ENCODE measurements around the gene FOXC1.

FOXC1 gene

DNA sequence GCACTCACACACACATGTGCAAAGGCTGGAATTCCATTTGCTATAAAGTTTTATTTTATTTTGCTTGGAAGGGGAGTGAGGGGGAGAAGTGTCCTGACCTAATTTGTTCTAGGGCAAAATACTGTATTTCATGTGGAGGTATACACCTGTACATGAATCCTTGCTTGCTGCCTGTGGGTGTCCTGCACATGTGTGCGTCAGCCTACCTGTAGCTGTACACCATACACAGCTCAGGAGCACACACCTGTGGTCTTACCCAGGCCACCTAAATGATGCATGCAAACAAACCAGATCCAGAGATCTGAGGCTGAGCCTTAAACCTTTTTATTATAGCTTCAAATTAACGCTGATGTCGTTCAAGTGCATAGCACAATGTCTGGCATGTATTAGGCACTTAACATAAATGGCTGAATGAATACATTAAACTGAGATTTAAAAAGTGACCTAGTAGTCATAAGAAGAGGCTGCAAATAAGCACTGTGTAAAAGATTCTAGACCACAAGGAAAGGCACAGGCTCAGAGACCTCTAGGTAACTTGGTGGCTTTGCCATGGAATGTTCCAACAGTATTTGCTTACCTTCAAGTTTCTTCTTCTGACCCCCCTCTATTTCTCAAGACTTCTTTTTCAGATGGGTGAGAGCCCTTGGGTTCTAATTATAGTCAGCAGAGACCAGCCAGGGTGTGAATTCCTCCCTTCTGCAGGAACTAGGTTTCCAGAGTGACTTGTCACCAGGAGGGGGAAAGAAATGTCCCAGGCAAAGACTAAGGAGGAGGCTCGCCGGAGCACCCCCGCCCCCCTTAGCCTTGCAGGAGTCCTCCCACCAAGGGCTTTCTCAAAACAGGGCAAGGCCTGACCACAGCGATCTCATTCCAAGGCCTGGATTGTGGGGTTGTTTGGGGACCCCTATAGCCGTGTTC, 13.4 kb downstream of the FOXC1 start:
- no peak for DNase-seq

DNA sequence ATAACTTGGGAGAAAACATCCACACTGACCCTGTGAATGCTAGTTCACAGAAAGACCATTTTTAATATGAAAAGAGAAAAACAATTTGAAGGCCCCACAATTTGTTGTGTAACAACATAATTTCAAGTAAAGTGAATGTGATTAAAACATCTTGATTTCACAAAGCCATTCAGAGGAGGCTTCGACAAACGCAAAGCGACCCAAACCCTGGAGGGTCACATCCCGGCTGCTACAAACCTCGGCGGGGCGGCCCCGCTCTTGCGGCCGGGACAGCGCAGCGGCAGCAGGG, 14.0 kb downstream of the FOXC1 start:
- no peak for DNase-seq

DNA sequence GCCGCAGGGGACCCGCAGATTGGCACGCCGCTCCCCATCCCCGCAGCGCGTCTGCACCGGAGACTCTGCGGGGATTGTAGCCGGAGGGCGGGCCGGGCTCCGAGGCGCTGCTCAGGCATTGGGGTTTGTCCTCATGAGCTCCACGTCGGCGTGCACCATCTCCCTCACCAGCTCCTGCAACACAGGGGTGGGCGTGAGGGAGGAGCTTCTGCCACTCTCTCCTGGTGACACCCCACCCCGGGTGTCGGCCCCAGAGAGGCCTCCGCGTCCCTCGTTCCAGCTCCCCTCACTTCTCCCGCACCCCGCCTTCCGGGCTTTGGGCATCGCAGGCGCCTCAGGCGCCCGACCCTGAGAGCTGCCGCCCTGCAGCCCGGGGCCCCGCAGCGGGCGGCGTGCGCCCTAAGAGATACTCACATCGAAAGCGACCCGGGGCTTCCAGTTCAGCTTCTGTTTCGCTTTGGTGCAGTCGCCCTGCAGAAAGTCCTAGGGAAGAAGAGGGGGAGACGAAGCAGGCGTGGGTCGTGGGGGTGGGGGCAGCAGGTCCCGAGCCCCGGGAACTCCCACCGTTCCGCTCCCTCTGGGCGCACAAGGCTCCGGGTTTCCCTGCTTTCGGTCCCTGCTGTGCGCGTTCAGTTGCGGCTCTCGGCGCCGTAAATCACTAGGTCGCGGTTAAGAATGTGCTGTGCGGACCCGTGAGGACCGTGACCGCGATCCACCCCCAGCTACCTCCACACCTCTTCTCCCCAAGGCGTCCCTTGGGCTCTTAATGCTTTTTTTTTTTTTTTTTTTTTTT, 14.5 kb downstream of the FOXC1 start:
- DNase-seq, result no peak

DNA sequence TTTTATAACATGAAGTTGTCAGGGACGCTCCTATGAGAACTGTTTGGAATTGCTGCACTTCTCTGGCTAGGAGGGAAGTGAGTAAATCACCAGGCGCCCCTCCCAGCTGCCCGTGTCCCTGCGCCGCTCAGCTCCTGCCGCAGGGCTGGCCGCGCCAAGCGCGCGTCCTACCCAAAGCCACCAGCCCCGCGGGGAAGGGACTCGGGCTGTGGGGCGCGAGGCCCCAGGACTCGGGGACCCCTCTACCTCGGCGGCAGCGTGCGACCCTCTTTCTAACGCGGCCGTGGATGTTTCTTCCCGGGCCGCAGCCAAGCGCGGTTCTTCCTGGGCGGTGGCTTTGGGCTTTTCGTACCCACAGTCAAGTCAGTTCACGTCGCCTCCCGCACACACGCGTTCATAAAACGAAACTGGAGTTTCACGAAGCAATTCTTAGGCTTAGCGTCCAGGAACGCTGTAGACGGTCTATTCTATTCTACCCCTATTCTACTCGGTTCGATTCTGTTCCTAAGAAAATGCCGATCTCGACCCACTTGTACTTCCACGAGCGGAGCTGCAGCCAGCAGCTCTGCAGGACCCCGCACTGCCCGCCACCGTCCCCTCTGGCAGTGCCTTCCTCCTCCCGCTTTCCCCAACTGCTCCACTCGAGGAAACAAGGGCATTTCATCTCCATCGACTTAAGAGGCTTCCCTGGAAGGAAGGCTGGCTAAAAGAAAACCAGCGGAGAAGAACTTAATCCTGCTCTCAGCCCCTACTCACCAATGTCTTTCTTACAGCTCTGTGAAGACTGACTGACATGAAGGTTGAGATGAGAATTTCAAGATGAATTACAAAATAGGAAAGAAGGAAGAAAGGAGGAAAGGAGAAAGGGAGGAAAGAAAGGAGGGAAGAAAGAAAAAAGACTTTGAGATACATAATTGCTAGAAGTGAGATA, 15.4 kb downstream of the FOXC1 start:
- DNase-seq, result no peak

DNA sequence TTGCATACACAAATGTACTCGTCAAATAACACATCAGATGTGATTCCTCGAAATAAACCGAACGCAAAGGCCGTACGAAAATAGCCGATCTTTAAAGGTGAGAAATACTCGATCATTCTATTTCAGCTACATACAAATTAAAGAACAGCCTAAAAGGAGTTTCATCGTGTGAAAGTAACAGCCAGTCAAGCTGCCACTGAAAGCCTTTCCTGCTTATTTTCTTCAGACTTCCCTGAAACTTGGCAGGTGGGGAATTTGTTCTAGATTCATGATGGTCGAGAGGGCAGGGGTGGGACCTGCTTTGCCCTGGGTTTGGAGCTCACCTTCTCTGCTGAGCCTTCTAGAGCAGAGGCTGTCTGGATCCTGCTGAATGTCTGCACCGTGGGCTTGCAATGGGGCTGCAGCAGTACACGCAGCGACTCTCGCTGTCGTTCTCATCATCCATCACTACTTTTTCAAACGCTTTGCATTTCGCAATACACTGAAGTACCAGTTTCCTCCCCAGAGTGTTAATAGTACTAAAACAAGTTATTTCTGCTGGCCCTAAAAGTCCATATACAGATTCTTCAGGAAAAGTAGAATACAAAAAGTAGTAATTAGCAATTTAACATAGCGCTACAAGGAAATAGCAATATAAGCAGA, 16.2 kb downstream of the FOXC1 start:
- DNase-seq, result no peak

DNA sequence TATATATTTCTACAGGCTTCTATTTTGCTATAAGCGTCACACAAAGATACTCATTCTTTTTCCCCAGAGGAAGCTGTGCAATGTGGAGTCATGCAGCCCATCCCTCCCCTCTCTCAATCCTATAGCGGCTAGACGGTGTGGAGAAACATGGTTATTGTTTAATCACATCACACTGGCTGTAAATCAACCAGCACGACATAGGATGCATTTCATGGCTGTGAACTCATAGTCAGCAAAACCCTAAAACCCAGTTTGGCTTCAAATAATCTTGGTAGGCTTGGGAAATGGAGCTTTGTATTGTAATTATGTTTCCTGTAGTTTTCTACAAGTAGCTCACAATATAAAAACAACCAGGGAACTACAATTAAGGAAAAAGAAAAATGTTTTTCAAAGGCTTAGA, 16.8 kb downstream of the FOXC1 start:
- no peak for DNase-seq

DNA sequence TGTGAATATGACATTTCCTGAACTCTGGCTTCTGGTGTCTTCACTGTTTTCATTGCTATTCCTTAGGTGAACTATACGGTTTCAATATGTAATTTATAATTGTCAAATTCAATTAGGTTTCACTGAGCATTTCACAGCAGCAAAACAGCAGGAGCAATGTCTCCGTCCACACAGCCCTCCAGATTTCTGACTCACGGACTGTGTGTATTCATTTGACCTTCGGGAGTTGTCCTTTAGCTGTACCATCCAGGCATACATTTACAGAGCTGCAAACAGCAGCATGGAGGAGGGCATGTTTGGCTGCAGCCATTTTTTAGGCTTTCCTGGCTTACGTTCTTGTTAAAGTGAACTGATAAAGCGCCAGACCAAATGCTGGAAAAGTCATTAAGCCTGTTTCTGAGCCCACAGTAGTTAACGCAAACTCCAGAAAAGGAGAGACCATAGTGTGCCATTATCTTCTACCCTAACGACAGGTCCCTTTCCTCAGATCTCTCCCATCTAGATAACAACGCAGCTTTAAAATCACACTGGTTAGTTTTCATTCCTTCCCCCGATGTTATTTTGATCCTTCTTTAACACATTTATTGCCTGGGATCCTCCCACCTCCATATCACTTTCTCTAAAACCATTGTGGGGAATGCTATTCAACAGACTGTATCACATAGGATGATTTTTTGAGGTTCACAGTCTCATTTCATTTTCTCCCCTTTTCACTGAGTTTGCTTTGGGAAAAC, 18.3 kb downstream of the FOXC1 start:
- DNase-seq, result no peak

DNA sequence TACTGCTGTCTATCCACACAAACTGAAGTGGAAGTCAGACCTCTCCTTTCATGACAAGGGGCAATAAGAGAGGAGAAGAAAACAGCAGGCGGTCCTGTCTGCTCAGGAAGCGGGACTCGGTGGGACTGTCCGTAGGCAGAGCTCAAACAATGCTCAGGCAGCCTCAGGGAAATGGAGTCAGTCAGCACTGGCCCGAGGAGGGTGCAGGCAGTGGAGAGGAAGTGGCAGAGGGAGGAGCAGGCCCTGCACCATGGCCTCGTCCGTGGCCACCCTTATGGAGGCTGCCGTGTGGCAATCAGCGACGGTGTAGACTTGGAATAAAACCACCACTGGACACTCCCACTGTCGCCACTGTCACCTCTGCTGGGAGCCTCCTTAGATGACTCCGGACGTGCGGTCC, 19.6 kb downstream of the FOXC1 start:
- DNase-seq, result no peak

DNA sequence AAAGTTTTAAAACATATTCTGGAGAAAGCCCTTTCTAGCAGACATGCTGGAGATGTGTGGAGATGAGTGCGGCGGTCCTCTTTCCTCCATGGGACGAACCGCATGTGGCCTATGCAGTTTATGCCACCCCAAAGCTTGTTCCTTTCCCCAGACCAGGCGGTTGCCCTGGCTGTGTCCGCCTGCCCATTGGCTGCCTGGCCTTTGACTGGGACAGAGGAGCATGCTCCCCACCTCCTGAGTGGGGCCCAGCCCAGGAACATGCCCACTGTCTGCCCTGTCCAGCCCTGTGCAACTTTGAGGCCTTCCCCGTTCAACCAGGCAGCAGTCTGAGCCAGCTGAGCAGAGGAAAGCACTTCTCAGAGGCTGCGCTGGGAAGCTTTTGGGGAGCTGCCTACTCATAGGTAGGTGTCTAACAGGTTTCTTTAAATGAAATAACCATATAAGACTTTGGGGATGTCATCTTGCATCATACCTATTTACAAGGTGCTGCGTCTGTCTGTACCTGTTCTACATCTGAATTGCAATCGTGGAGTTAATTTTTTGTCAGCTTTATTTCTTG, 20.6 kb downstream of the FOXC1 start:
- DNase-seq, result no peak

DNA sequence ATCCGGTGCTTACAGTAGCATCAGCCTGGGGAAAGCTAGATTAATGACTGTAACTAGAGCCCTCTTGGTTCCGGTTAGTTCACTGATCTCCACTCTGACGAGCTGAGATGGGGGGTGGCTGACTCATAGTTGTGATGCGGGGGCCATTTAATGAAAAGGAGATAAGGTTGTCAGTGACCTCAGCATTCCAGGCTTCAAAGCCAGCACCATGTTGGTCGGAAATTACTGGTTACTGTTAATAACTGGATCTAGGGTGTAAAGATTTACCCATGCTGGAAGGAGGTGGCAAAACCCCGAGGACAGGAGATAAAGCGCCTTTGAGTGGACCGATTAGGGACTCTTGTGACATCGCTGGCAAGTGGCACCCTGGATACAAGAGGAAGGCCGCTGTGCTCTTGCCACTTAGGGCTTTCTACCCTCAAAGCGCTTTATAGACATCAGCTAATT, 21.1 kb downstream of the FOXC1 start:
- no peak for DNase-seq

DNA sequence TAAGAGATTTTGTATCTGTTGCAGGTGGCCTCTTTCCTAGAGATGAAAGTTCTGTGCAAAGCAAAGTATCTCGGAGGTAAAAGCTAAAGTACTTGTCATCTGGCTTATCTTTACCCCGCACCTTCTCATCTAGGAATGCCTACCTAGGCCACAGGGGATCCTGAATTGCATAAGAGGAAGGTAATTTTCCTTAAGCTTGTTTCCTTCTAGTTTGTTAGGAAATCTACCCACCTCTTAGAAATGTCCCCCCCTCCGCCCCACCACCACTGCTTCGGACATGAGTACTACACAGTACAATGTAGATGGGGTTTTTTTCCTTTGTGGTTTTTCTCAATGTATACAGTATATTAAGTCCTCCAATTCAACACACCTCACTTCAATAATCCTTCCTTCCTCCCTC, 21.5 kb downstream of the FOXC1 start:
- DNase-seq, result no peak

DNA sequence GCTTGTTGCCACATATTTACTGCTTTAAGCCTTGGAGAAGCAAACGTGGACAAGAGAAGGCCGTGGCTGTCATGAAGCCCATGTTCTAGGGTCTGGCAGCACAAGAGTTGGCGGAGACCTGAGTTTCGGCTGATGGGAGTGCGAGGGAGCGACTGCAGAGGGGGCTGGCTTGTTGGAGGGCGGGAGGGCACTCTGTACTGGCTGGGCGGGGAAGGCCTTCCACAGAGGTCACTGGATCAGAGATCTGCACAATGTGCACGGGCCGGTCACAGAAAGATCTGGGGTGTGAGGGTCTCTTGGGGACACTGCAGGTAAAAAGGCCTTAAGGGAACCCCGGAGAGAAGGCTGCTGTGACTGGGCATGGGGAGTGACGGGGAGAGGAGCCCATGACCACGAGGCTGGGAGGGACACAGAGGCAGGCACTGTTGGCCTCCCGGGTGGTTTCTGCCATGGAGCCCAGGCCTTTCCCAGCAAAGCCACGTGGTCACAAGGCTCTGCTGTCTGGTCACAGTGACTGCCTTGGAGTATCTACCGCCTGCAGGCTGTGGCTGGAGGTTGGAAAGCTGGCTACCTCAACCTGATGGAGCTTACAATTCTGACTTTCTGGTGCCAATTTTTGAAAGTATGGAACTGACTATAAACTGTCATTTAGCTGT, 23.8 kb downstream of the FOXC1 start:
- no peak for DNase-seq

DNA sequence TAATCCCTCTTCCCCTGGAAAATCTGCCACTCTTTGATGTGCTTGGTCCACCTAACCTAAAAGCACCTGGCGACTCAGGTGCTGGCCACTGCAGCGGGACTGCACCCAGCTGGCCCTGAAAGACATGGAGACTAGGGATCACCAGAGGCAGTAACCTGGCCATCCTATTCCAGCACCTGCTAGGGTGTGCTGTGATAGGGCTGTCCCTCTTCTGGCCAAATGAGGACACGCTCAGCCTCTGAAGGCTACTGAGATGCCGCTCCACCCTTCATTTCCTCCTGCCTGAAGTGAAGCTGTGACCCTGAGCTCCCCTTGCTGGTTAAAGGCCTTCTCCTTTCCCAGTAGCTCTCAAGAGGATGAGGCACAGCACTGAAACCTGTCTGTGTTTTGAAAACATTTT, 24.4 kb downstream of the FOXC1 start:
- DNase-seq, result no peak

DNA sequence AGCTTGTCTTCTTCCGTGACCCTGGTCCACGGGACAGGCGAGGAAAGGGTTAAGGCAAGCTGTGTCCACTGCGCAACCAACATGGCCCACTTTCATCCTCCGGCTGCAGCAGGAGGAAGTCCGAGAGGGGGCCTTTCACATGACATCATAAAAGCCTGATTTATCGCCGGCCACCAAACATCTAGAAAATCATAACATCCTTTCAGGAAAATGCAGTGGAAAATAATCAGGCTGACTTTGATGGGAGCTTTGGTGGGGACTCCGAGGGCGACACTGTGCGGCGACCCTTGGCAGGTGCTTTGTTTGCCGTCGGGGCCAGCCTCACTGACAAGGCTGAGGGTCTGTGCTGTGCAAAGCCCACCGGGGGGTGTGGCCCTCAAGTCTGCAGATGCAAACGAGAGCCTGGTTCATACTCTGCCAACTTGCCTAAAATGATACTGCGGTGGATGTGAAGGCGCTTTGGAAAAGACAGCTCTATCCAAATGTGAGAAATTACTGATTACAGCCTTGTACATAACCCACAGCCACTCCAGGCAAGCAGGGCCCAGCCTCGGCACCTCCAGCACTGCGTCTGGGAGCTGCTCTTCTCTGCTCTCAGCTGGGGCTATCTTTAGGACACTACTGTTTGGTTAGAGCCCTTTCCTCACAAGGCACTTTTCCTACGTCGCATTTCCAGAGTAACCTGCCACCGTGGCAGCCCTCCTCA, 25.7 kb downstream of the FOXC1 start:
- DNase-seq, result no peak

DNA sequence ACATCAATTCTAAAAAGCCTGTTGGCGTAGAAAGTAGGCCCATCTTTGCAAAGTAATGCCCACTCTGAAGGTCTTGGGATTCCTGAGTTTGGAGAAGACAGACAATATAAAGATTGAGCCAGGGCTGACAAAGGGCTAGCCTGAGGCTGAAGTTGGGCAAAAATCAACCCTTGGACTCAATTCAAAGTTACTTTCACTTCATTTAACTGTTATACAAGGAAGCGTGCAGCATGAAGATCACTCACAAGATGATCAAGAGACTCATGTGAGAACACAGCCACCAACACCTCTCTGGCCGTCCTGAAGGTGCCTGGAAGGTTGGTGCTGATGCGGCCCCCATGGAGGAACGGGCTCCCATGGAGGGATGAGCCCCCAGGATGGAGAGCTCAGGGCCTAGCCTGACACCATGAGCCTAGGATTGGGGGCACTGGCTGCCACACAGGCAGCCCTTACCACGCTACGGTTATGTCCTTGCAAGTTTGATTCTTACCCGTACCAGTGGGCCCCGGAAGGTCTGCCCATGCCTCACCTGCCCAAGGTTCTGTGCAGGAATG, 26.6 kb downstream of the FOXC1 start:
- DNase-seq, result no peak

DNA sequence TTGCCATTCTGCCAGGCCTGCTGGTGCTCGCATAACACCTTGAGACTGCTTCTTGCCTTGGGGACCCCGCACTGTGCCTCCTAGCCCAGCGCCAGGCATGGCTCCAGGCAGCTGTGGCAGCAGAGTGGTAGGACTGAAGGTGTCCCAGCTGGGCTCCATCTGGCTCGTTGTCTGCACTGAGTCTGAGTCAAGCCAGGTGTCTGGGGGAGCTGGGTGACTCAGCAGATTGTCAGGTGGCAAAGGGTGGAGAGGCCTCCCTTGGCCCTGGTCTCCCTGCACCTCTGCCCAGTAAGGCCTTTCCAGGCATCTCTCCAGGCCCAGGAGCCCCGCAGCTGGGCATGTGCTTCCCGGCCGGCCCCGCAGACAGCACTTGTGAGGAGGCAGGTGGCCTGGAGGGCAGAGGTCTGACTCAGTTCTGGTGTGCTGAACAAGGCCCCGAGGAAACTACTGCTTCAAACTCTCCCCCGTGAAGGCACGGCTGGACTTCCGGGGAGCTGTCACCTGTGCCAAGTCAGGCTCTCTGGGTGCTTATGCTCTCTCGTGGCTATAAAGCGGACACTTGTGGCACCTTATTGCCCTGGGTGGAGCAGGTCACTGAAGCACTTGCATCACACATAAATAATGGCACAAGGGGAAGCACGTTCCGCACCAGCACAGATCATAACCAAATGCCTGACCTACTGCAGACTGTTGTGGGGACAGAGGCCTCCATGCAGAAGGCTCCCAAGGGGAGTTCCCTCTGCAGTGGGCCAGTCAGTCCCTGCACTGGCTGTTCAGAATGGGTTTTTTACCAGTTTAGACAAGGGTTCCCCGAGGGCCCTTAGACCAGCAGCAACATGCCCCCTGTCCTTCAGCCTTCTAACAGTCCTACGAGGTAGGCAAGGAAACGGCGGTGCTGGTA, 27.5 kb downstream of the FOXC1 start:
- no peak for DNase-seq

DNA sequence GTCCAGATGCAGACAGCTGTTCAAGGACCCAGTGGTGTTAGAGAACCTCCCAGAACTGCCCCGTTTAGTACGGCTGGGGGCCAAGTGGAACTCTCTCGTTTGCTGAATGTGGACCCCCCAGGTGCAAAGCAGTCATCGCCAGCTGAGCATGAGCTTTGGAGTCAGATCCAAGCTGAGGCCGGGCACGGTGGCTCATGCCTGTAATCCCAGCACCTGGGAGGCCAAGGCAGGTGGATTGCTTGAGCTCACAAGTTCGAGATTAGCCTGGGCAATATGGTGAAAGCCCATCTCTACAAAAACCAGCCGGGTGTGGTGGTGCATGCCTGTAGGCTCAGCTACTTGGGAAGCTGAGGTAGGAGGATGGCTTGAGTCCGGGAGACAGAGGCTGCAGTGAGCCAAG, 29.7 kb downstream of the FOXC1 start:
- no peak for DNase-seq

DNA sequence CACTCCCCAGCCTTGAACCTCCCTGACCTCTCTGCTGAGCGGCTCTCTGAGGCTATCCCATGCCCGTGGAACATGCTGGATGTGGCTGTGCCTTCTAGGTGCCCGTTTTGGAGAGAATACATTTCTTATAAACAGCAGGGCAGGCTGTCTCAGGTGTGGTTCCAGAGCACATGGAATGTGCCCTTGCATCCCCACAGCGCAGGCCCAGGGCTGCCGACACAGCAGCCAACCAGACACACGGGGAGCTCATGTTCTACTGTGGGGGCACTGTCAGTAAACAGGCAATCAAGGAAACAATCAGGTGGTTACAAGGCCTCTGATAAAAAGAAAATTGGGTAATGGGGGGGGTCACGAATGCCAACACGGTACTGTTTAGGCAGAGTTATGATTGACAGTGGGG, 30.8 kb downstream of the FOXC1 start:
- DNase-seq, result no peak
